Colonic mucosa (tissue), 4 donors: ENCODE results near the gene KLHDC8B. TPM values are rescaled to one million over a fixed set of nuclear protein-coding genes. Genes with fewer than 3 reads are reported as not detected.

Experiments
- DNase-seq: peaks from one replicate; pipeline ENCODE4 v3.0.0-alpha.2; 2020
- H3K27ac ChIP-seq: fragments of 200-600 bp; one replicate; pipeline ENCODE4 v1.8.0; 2021
- H3K27me3 ChIP-seq: fragments of 200-600 bp; one replicate; pipeline ENCODE4 v1.8.0; 2021
- H3K36me3 ChIP-seq: fragments of 200-600 bp; one replicate; pipeline ENCODE4 v1.8.0; 2021
- H3K4me1 ChIP-seq: fragments of 200-600 bp; one replicate; pipeline ENCODE4 v1.8.0; 2021; ENCODE audit warnings: mild to moderate bottlenecking
- H3K4me3 ChIP-seq: fragments of 200-600 bp; one replicate; pipeline ENCODE4 v1.8.0; 2021
- H3K9ac ChIP-seq, 2 donors: one replicate each; pipeline ENCODE4 v1.7.0; 2013; ENCODE audit warnings: control low read depth in 2 of 2, low read depth in 2 of 2, low read length in 2 of 2
- H3K9me3 ChIP-seq: fragments of 200-600 bp; one replicate; pipeline ENCODE4 v1.8.0; 2021
- intact Hi-C: fragments of 100-400 bp; cut with DNase I; formaldehyde crosslinking; loops from one replicate; pipeline ENCODE4 v1.14.1; 2022
- total RNA-seq, 2 donors: library from RNA; stranded (reverse); fragmentation: NEBNext Ultra II Directional in 1 of 2; extraction: Animal tissue kit (Norgen Biotek cat#: 25700) in 1 of 2; gene quantifications; one replicate each; pipeline ENCODE4 v1.2.1, GENCODE V29; 2021
- TF ChIP-seq, protein P1 (sequence below): fragments of 200-600 bp; IDR thresholded peaks from one replicate; pipeline ENCODE4 v1.8.0; 2022; ENCODE audit warnings: antibody characterized with exemption, mild to moderate bottlenecking
- donor health status: healthy.
- donor health status: DM: no; HTN: no; CAD: no.
- donor health status: DM: no; HTN: no; CAD: no.

KLHDC8B gene
- total RNA-seq, 2 donors from 2014 or later: 5.1 to 9.4 TPM

DNA sequence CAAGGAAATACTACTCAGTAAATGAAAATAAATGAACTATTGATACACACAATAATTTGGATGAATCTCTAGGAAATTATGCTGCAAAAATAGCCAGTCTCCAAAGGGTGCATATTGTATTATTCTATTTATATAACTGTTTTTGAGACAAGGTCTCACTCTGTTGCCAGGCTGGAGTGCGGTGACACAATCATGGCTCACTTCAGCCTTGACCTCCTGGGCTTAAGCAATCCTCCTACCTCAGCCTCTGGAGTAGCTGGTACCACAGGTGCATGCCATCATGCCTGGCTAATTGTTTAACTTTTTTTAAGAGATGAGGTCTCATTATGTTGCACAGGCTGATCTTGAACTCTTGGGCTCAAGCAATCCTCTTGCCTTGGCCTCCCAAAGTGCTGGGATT is 12.5 kb downstream of the KLHDC8B start:
- TF ChIP-seq, protein P1, sequence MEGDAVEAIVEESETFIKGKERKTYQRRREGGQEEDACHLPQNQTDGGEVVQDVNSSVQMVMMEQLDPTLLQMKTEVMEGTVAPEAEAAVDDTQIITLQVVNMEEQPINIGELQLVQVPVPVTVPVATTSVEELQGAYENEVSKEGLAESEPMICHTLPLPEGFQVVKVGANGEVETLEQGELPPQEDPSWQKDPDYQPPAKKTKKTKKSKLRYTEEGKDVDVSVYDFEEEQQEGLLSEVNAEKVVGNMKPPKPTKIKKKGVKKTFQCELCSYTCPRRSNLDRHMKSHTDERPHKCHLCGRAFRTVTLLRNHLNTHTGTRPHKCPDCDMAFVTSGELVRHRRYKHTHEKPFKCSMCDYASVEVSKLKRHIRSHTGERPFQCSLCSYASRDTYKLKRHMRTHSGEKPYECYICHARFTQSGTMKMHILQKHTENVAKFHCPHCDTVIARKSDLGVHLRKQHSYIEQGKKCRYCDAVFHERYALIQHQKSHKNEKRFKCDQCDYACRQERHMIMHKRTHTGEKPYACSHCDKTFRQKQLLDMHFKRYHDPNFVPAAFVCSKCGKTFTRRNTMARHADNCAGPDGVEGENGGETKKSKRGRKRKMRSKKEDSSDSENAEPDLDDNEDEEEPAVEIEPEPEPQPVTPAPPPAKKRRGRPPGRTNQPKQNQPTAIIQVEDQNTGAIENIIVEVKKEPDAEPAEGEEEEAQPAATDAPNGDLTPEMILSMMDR: no peak
- no peaks in the 10 kb centered on the region for H3K27me3 ChIP-seq
- no peaks in the 10 kb centered on the region for H3K9me3 ChIP-seq
- no peak overlapping the region for H3K4me3 ChIP-seq
- no peaks in the 10 kb centered on the region for H3K36me3 ChIP-seq
- intact Hi-C loops: no loop called here
- no peaks in the 10 kb centered on the region for H3K4me1 ChIP-seq
- H3K9ac ChIP-seq: no peak overlapping the region
- no peak for DNase-seq
- H3K27ac ChIP-seq: no peak overlapping the region

DNA sequence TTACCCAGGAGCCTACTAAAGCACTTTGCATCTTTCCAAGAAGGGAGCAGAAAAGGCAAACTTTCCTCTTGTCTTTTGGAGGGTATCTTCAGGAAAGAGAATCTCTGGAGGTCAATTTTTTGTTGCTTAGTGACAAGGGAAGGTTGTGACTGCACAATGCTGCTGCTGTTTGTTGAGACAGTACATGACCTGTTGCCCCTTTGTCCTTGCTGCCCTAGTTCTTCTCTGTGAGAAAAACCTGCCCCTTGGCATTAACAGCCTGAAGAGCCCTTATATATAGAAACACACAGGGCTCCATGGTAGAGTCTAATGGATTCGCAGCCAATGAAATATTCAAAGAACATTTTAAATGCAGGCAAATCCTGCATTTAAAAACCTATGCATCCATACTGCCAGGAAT is 20.3 kb downstream of the KLHDC8B start:
- no peak for DNase-seq
- intact Hi-C loops: no loop called here
- Histone ChIP-seq H3K36me3 (no peaks in the 10 kb centered on the region), H3K4me3 (no peak overlapping the region), H3K9ac (no peak overlapping the region), H3K27ac (no peak overlapping the region), H3K9me3 (no peaks in the 10 kb centered on the region), H3K27me3 (no peaks in the 10 kb centered on the region), H3K4me1 (no peaks in the 10 kb centered on the region)
- TF ChIP-seq, protein P1: no peak

DNA sequence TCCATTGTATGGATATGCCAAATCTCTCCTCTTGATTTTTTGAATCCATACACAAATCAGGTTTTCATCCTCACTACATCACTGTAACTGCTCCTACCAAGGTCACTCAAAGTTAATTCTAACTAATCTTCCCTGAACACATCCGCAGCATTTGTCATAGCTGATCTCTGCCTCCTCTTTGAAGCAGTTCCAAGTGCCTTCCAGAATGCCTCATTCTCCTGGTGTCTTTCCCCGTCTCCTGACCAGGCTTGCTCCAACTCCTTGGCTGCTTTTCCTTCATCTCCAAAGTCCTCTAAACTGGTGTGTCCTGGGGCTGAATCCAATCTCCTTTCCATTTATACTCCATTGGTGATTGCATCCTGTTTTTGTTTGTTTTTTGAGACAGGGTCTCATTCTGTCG is 26.8 kb downstream of the KLHDC8B start:
- Histone ChIP-seq H3K9me3 (no peaks in the 10 kb centered on the region), H3K4me3 (no peak overlapping the region), H3K36me3 (no peaks in the 10 kb centered on the region), H3K27me3 (no peaks in the 10 kb centered on the region), H3K4me1 (no peaks in the 10 kb centered on the region), H3K27ac (no peak overlapping the region), H3K9ac (no peak overlapping the region)
- DNase-seq: no peak
- TF ChIP-seq, protein P1: no peak
- intact Hi-C loops: no loop called here

DNA sequence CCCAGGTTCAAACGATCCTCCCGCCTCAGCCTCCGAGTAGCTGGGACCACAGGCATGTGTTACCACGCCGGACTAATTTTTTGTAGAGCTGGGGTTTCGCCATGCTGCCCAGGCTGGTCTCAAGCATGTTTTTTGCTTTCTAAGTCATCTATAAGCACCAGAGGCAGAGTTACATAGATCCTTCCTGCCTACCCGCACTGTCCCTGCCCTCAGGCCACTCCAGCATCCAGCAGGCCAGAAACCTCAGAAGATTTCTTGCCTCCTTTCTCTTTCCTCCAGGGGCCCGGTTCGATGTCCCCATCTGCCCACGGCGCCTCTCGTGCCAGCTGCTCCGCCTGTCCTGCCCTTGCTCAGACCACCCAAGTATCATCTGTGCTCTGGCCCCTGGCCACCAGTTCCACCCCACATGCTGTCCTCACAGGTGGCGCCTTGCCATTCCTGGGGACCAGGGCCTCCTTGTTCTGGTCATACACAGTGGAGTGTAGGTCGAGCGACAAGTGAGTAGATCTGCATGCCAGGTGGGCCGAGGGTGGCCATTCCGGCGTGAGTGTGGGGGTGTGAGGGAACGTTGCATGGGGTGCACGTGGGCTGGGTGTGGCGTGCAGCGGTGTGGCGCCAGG is 27.3 kb downstream of the KLHDC8B start:
- Histone ChIP-seq H3K9ac (no peak overlapping the region), H3K27ac (no peak overlapping the region), H3K4me1 (no peaks in the 10 kb centered on the region), H3K9me3 (no peaks in the 10 kb centered on the region), H3K4me3 (no peak overlapping the region), H3K36me3 (no peaks in the 10 kb centered on the region), H3K27me3 (no peaks in the 10 kb centered on the region)
- TF ChIP-seq, protein P1: no peak
- DNase-seq: no peak
- intact Hi-C loops: no loop called here

DNA sequence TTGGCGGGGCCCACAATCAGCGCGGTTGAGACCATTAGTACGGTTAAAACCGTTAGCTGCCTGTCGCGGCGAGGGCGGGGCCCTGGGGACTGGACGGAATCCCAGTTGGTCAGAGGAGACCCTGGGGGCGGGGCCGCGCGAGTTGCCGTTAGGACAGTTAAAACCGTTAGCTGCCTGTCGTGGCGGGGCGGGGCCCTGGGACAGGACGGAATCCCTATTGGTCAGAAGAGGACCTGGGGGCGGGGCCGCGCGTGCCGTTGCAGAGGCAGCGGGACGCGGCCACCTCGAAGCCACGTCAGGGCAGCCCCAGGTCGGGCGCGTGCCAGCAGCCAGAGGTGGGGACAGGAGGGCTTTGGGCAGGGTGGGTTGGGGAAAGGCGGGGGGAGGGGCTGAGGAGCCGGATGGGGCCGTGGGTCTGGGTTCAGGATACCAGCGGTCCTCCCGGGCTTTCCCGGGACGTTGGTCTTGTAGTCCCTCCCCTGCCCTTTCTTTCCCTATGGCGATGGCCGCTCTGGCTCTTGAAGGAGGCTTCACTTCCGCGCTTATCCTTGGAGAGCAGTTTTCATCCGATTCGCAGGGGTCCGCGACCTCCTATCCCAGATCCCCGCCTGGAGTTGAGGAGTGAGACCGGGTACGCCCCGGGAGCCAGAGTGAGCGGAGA is 28.0 kb downstream of the KLHDC8B start:
- Histone ChIP-seq H3K4me1 (no peaks in the 10 kb centered on the region), H3K27ac (no peak overlapping the region), H3K9me3 (no peaks in the 10 kb centered on the region), H3K27me3 (no peaks in the 10 kb centered on the region), H3K9ac (no peak overlapping the region), H3K36me3 (no peaks in the 10 kb centered on the region), H3K4me3 (peak overlapping the region; percentile 11)
- peak; percentile 81 for DNase-seq
- intact Hi-C loops: no loop called here
- TF ChIP-seq, protein P1: no peak
